ENCODE results near the gene KIF13A.
"Not testable (repeated sequence)": the region's sequence is repeated elsewhere in the genome, so short reads cannot be mapped to it uniquely, and the experiment has no call there.

The KIF13A gene

DNA sequence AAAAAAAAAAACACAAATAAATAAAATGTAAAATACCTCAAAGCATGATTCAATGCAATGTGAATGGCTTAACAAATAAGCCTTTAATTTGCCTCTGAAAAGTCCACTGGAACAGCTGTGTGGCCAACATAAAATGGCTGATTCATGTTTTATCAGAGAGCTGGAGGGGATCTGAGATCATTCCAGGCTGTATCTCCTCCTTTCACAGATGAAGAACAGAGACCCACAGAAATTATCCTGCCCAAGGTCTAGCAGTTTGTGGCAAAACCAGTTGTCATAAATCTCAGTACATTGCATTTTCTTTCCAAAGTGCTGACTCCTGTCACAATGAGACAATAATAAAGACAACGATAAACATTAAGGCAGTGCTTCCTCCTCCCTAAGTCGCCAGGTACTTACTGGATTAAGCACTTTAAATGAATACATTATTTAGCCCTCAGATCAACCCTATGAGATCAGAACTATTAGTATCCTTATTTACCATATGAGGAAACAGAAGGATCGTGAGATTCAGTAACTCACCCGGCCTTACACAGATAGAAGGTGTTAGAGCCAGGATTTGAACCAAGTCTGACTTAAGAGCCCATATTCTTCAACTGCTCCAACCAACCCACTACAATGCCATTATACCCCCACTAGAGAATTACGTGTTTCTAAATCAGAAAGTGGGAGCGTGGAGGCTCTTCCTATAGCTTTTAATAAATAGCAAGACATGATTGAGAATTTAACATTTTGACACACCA is 118.3 kb downstream of the KIF13A start:
- no peak for DNase-seq

DNA sequence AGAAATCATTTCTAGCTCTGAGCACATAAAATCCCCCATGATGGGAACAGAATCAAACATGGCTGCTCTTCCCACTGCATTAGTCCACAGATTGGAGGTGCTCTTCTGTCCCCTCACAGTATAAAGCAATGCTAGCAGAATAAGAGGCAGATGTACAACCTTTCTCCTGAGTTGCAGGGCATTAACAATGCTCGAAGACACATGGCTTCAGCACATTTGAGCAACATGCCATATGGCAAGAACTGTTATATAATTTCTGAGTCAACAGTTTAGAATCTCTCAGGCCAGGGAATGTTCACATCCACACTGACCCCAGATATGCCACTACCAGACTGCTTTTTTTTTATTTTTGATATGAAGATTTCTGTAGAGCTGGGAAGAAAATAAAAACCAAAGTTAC is 119.6 kb downstream of the KIF13A start:
- DNase-seq, result no peak

DNA sequence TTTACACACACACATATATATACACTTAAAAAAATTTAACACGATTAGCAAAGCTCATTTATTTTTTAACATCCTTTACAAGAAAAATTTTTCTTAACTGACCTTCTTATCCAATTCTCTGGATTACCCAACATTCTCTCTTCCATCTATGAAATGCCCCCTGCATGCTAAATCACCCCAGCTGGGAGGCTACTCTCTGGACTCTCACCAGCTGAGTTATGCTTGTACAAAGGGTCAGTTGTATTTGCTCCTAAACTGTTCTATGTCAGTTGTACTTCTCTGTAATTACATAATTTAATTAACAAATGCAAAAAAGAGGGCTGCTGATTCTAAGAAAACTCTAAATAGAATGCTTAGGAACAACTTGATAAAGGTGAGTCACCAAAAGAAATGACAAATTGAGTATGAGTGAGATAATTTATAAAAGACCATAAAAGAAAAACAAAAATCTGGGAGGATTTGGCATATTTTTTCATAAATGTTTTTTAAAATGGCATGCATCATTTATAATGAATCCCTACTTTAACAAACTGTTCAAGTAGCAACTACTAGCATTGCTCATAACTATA is 120.5 kb downstream of the KIF13A start:
- no peak for DNase-seq

DNA sequence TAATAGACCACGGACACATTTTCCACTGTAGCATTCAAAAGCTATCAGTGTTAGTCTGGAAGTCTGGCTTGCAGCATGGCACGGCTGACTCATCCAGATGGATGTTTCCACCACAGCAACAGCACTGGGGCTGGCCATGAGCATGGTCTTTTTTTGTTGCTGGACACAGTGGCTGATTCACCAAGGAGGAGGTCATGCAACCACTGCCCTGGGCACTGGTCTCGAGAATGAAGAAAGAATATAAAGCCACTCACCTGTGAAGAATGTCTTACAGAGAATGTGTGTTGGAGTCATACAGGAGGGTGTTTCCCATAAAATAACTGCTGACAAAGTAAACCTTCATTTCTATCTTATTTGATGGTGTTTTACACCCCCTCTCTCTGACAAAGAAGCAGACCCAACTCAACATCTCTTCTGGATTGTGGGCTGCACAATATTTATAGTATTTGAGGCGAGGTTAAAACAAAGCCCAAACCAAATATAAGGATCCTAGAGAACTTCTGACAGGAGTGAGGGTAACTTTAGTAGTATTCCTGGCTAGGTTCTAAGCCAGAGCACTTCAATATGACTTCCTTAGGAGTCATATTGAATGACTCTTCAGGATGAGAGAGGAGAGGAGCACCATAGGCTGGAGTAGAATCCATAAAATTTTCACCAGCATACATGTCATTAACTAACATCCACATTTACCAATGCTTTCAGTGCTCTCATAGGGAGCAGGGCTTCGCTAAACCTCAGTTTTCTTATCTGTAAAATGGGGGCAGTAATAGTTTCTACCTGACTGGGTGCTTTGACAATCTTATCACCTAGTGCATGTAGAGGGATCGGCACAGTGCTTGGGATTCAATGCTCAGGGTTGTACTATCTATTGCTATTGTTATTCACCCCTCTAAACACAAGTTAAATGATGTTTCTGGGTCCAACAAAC is 121.4 kb downstream of the KIF13A start:
- no peak for DNase-seq

DNA sequence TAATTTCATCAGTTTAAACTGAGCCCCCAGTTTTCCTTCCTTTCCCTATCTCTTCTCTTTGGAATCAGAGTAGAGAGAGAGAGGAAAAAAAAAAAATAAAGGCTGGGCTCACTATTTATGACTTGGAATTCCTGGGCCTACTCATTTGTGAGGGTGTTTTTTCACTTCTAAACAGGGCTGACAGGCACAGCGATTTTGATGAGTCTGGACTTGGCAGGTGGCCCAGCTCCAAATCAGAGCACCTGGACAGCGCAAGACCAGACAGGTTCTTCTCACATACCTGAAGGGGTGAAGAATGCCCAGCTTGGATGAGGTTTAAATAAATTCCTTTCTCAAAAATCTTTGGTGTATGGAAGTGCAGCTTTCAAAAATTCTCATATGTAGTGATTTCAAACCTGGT is 122.2 kb downstream of the KIF13A start:
- DNase-seq, result no peak

DNA sequence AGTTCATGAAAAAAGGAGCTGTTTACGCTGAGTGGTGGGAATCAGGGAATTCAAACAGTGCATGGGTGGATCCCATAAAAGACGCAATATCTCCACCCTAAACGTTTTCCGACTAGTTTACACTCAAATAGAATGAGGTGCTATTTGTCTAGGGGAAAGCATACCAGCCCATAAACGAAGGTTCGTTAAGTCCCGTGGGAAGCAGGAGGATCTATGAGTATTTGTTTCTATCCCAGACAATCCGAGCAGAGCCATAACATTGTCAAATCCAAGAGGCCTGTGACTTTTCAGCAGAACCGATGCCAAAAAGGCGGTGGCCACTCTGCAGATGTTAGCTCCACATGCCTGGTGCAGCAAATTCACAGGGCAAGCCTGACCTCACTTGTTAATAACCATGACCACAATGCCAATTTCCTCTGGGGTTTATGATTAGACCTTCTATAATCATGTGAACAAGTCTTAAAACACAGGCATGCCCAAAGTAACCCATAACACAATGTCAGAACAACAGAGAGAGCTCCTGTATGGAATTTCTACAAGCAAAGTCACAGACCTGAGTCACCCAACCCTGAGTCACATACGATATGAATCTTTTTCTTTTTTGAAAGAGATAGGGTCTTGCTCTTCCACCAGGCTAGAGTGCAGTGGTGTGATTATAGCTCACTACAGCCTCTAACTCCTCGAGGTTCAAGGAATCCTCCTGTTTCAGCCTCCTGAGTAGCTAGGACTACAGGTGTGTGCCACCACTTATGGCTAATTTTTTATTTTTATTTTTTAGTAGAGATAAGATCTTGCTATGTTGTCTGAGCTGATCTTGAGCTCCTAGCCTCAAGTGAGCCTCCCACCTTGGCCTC is 123.3 kb downstream of the KIF13A start:
- no peak for DNase-seq

DNA sequence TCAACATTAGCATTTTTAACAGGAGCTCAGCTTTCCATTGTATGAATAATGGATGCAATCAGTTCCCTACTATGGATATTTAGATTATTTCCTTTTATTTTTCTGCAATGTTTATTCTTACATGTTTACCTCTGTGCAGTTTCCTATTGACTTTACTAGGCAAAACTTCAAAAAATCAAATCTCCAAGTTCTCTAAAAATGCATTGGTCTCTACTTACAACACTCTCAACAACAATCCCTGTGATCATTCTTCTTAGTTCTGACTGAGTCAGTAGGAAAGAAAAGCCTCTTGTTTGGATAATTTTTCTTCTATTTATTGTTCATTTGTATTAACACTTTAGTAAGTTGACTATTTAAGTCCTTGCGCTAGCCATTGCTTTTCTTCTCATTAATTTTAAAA is 126.1 kb downstream of the KIF13A start:
- DNase-seq, result no peak

DNA sequence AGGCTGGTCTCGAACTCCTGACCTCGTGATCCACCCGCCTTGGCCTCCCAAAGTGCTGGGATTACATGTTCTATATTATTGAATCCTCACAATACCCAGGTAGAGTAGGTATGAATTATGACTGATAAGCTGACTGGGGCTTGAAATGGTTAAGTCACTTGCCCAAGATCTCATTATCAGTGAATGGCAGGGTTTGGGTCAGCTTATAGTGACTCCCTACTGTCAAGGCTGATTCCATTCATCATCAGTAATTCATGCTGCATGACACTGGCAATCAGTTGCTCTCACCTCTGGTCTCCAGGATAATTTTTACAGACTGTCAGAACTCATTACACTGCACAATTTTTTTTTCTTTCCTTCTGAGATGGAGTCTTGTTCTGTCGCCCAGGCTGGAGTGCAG is 127.6 kb downstream of the KIF13A start:
- DNase-seq, result no peak

DNA sequence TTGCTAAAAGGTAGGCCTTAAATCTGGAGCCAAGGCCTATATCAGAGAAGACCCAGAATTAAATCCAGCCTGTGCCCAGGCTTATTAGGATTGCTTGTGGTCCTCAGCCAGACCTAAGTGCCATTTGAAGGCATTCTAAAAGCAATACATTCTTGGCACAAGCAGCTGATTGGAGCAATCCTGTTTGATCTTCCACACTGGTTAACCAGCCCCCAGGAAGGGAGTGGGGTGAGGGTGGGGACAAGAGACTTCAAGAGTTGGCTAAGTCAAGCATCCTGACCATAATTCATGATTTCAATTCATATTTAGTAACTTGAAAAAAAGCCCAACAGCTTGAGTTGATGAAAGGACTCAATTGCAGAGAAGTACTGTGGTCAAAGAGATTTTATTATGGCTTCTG is 128.9 kb downstream of the KIF13A start:
- DNase-seq, result no peak

DNA sequence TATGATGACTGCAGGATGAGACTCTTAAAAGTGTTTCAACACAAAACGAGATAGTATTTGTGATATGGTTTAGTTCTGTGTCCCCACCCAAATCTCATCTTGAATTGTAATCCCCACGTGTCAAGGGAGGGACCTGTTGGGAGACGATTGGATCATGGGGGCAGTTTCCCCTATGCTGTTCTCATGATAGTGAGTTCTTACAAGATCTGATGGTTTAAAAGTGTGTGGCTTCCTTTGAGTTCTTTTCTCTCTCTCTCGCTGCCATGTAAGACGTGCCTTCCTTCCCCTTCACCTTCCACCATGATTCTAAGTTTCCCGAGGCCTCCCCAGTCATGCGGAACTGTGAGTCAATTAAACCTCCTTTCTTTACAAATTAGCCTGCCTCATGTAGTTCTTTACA is 130.2 kb downstream of the KIF13A start:
- DNase-seq, result not testable (repeated sequence)

DNA sequence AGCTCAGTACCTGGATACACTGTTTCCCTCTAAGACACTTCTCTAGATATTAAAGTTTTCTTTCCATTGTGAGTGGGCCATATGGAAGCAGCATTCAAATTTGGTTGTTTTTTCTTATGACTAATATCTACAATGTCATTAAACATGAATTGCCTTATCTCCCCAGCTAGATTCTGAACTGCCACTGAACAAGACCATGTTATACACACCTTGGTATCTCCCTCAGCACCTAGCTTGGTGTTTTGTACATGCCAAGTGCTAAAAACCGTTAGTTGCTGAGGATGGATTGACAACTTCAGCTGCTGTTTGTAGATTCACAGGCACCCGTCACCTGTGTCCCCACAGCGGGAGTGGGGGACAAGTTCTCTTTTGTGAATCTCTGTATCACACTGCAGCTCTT is 131.1 kb downstream of the KIF13A start:
- no peak for DNase-seq

DNA sequence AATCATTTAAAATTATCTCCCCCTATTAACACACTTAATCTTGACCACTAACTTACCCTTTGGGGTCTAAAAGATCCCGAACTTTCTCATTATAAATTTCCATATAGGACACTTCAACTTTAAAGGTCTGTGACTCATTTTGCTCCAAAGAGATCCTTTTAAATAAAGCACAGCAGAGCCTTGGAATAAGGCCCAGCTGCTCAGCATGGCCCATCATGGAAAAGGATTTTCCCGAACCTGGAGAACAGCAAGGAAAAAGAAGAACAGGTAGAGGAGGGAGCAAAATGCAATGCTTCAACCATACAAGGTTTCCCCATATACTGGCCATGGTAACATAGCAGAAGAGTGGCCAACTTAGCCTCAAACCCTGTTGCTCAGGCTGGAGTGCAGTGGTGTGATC is 132.1 kb downstream of the KIF13A start:
- DNase-seq, result no peak

DNA sequence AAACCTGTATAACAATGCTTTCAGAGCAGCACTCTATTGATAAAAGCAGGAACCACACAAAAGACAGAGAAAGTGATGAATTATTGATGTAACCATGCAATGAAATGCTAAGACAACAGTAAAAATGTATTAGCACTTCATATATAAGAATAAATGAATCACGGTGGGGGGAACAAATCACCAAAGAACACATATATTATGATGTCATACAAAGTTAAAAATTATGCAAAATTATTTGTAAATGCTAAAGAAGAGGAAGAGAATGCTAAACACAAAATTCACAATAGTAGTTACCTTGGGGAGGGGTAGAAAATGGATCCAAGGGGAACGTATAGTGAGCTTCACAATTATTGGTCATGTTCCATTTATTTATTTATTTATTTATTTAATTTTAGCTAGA is 133.9 kb downstream of the KIF13A start:
- DNase-seq, result no peak

DNA sequence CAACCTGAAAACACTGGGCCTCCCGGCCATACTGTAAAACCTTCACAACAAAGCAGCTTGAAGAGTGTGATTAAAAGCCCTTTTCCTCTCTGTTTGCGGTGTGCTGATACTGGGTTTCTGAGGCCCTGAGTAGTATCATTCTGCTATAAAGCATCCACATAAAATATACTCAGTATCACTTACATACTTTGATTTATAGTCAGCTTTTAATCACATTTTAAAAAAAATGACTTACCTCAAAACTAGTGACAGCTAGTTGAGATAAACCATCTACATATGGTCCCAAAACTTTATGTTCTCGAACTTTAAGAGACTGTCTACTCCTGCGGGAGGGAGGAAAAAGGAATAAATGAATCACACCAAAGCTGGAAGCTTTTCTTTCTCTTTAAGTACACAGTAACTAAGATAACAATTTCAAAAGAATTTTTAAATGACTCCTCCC is 135.7 kb downstream of the KIF13A start:
- no peak for DNase-seq

DNA sequence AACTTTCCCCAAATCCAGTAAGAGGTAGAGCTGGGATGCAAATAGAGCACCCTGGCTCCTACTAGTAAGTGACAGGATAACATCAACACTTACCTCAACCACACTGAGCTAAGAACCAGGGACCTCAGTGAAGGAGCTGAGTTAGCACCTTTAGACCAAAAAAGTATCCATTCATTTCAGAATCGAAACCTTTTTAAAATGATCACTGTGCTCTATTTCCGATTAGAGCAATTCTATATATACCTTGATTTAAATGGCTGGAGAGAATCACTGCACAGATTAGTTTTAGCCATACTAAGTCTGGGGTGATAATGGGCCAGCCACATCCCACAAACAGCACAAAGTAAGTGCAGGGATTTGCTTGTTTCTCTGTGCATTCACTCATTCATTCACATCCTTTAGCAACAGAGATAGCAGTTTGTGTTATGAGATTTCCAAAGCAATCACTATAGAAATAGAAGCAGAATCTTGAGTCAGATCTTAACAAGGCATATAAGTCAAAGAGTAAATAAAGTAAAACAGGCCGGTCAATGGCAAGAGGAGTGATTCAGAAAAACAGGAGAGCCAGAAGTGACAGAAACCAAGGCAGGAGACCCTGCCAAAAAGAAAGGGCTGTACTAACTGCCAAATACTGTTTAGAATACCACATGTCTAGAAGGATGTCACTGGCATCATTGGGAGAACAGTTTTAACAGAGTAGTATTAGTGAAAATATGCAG is 136.3 kb downstream of the KIF13A start:
- DNase-seq, result no peak

DNA sequence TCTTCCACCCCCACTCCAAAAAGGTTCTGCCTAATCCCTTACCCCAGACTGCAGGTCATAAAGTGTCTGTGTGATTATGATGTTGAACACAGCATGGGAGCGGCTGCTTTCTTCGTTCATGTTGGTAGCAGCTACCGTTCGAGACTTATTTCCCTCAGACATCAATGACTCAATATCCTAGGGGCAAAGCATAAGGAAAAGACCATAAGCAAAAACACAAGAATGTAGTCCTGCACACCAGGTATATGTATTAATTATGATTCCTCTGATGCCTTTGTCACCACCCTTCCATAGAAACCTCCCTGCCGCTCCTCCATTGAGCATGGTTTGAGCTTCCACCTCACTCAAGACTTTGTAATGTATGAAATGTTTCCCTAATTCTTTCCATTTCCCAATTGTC is 137.2 kb downstream of the KIF13A start:
- DNase-seq, result no peak

DNA sequence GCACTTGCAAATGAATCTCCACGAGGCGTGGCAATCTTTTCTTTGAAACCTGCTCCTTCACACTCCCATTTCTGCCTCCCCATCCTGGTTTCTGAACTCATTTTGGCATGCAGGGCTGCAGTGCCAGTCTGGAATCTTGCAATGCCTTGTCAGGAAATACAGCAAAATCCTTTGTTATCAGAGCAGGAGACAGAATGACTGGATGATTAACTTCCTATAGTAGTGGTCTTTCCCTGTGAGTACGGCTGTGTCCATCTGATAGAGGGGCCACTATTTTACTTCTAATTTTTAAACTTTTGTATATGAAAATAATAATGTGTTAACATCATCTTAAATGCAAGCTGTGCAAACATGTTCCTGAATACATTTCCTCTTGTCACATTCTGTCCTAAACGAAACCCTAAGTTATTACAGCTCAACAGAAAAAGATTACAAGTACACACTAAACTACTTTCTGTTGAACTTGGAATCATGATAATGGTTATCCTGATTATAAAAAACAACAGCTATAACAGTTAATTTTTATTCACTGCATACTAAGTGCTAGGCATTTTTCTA is 140.2 kb downstream of the KIF13A start:
- DNase-seq, result no peak

DNA sequence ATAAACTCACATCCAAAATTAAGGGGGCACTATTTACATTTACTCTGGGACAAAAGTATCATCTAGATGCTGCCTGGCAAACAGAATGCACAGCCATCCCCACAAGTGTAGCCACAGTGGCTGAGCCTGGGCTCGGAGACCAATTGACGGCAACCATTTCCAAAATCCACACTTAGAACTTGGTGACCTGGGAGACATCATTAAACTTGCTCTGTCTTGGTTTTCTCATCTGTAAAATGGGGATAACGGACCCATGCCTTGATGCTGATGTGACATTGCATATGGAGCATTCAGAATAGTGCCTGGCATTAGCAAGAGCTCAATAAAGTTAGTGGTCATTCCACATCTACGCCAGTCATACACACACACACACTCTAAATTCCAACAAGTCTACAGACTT is 140.7 kb downstream of the KIF13A start:
- no peak for DNase-seq

DNA sequence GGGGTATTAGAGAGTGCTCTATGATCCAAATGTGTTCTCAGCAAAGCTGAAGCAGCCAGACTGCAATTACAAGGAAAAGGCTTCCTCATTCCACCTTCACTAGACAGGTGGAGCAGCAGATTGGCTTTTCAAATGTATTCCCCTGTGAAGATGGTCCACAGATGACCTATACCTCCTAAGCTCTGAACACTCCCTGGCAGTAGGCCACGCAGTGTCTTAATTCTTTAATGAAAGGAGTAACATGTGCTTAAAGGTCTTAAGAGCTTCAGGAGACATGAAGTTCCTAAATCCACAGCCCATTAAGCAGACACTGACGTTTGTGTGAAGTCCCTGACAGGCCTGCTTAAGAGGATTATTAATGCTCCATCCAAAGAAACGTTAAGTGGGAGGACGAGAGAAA is 141.8 kb downstream of the KIF13A start:
- DNase-seq, result no peak

DNA sequence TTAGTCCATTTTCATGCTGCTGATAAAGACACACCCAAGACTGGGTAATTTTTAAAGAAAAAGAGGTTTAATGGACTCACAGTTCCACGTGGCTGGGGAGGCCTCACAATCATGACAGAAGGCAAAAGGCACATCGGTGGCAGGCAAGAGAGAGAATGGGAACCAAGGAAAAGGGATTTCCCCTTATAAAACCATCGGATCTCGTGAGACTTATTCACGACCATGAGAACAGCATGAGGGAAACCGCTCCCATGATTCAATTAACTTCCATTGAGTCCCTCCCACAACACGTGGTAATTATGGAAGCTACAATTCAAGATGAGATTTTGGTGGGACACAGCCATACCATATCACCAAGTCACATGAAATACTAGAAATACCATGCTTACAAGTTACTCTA is 142.5 kb downstream of the KIF13A start:
- not testable (repeated sequence) for DNase-seq

DNA sequence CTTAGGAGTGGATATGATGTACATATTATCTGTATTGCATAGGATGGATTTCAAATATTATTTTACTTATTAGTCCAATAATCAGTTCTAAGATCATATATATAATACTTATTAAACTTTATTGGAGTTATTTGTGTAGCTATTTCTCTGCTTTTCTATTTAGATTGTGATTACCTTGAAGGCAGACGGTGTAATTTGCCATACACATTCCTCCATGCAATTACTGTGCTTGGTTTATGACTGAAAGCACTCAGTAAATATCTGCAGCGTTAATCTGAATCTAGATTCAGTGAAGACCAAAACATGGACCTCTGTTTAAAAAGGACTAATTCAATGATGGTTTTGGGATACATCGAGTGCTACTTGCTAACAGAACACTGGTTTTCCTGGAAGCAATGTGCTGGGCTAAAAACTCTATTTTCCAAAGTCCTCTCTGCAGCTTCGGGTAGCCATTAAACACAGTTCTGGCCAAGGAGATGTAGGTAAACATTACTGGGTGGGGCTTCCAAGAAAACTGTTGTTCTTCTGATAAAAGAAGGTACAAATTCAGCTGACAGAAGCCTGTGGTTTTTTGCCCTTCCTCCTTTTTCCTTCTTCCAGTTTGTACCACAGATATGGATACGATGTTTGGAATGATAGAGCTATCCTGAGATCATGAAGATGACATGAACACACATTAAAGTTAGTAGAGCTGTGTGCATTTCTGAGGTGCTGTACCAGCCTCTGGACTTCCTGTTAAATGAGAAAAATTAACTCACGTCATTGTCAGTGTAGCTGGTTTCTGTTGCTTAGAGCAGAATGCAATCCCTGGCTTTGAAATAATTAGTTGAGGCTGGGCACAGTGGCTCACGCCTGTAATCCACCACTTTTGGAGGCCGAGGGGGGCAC is 144.3 kb downstream of the KIF13A start:
- no peak for DNase-seq

Data from NCI-H526 (cell line).